GM19351 (cell line): ENCODE measurements around the gene HS6ST3.
"Not testable (repeated sequence)": the region's sequence is repeated elsewhere in the genome, so short reads cannot be mapped to it uniquely, and the experiment has no call there.

Source experiments
- ATAC-seq: cut with Tn5 transposase; IDR thresholded peaks from one replicate; pipeline ENCODE4 v1.9.1; 2021; ENCODE audit warnings: mild to moderate bottlenecking, moderate library complexity; ENCODE audit not compliant: unreplicated experiment

HS6ST3 gene

DNA sequence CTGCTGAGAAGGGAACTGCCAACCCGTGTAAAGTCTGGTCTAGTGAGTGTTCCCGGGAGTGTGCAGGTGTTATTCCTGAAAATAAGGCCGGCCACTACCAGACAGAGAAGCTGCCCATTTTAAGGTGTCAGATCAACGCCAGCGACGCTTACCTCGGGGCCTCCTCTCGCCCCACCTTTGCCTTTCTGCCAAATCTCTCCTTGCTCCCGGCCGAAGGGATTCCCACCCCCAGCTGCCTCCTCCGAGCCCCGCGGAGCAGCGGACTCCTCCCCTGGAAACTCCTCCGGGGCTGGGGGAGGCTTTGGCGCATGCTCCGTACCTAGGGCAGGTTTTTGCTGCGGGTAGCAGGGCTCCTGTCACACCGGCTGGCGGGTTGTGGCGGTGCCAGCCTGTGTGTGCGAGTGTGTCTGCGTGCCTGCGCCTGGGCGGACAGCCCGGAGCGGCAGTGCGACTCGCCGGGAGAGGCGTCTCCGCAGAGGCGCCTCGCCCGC is at the start of gene HS6ST3:
Gene HS6ST3 (plus strand): TSS at position 359 of the 491 bp plus-strand sequence.
- ATAC-seq = peak; percentile 31

DNA sequence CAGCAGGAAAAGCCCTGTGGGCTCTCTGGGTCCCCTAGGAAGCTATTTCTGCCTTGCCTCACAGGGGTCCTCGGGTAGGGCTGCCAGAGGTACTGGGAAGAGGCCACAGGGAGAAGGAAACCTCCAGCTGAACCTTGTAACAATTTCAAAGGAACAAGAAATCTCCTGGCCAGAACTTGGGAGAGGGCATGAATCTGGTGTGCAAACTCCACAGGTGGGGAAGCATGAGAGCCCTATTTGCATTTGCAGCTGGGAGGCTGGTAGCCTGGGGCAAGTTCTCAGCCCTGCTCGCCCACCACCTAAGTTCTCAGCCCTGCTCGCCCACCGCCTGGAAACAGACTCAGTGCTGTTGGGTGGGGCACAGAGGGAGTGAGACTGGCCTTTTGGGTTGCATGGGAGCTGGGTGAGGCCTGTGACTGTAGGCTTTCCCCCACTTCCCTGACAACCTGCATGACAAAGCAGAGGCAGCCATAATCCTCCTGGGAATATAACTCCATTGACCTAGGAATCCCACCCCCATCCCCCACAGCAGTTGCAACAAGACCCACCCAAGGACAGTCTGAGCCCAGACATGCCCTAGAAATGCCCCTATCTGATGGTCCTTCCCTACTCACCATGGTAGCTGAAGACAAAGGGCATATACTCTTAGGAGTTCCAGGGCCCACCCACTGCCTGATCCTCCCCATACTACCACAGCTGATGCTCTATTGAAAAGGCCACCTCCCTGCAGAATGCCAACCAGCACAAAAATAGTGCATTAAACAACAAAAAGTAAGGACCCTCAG is 48.4 kb upstream of the HS6ST3 start:
- no peak for ATAC-seq

DNA sequence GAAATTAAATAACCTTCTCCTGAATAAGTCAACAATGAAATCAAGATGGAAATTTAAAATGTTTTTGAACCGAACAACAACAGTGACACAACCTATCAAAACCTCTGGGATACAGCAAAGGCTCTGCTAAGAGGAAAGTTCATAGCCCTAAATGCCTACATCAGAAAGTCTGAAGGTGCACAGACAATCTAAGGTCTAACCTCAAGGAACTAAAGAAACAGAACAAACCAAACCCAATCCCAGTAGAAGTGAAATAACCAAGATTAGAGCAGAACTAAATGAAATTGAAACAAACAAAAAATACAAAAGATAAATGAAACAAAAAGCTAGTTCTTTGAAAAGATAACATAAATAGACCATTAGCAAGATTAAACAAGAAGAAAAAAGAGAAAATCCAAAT is 45.7 kb upstream of the HS6ST3 start:
- ATAC-seq = no peak

DNA sequence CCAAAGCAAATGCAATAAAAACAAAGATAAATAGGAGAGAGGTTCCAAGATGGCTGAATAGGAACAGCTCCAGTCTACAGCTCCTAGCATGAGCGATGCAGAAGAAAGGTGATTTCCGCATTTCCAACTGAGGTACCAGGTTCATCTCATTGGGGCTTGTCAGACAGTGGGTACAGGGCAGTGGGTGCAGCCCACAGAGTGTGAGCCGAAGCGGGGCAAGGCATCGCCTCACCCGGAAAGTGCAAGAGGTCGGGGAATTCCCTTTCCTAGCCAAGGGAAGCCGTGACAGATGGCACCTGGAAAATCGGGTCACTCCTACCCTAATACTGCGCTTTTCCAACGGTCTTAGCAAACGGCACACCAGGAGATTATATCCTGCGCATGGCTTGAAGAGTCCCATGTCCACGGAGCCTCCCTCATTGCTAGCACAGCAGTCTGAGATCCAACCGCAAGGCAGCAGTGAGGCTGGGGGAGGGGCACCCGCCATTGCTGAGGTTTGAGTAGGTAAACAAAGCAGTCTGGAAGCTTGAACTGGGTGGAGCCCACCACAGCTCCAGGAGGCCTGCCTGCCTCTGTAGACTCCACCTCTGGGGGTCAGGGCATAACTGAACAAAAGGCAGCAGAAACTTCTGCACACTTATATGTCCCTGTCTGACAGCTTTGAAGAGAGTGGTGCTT is 43.3 kb upstream of the HS6ST3 start:
- ATAC-seq = not testable (repeated sequence)

GRCh38 chr13:96050955-96051354 is 39.0 kb upstream of the HS6ST3 start:
- not testable (repeated sequence) for ATAC-seq

DNA sequence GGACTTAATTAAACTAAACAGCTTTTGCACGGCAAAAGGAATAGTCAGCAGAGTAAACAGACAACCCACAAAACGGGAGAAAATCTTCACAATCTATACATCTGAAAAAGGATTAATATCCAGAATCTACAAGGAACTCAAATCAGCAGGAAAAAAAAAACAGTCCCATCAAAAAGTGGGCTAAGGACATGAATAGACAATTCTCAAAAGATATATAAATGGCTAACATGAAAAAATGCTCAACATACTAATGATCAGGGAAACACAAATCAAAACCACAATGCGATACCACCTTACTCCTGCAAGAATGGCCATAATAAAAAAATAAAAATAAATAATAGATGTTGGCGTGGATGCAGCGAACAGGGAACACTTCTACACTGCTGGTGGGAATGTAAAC is 38.4 kb upstream of the HS6ST3 start:
- ATAC-seq = not testable (repeated sequence)

- not testable (repeated sequence) for ATAC-seq
Measured at GRCh38 chr13:96051946-96052345, 38.0 kb upstream of the HS6ST3 start.

DNA sequence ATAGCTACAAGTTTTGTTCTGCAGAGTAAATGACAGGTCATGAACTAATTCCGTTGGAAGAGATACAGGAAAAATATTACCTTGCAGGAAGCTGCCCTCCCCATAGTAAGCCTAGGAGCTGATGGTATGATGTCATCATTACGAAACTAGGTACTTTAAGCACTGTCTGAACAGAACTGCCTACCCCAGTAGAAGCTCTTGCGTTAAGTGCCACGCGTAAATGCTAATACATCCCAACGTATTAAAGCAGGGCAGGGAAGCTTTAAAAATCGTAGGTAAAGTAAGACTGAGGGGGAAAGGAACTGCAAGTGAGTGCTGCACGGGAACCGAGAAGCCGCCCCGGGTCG is 37.3 kb upstream of the HS6ST3 start:
- peak; percentile 65 for ATAC-seq

DNA sequence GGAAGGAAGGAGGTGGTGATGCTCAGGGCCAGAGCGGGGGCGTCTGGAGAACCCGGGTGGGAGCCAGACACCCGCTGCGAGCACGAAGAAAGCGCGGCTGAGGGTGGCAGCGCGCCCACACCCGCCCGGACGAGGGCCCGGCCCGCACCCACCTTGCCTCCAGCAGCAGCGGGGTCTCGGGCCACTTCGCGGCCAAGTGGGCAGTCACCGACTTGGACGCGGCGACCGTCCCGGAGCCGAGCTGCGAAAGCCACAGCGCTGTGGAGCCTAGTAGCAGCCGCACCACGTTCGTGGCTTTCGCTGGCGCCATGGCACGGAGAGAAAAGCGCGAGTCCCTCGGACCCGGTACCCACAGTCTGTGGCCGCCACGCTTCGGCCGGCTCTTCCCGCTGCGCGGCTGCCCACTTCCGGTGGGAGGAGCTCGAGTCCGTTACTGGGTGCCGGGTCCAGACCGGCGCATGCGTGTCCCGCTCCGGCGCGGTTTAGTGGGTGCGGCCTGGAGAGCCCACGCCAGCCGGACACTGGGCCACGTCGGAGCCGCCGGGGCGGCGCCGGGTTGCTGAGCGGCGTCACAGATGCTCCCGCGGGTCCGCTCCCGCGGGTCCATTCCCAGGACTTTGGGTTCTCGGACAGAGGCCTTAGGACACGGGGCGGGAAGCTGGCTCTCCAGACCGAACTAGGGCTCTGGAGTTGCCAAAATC is 36.8 kb upstream of the HS6ST3 start, which contains the start of gene UGGT2:
Gene UGGT2 (minus strand): TSS at position 399 of the 701 bp plus-strand sequence. CDS start 89 bp downstream, at position 310.
- ATAC-seq = peak; percentile 91

DNA sequence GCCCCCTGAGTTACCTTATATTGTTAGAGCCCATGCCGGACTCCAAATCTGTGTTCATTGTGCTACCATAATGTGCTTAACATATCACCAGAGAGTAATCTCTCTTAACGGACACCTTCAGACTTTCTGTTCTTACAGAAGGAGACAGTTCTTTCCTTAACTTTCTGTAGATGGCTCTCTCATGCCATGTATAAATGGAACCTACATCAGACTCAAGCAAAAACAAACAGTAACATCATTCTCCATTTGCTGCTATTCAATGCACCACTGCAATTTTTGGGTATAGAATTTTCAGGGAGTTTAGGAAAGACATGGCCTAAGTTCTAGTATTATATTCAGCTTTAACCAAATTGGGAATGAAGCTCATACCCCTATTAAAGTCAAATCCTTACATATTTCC is 24.1 kb upstream of the HS6ST3 start:
- no peak for ATAC-seq

DNA sequence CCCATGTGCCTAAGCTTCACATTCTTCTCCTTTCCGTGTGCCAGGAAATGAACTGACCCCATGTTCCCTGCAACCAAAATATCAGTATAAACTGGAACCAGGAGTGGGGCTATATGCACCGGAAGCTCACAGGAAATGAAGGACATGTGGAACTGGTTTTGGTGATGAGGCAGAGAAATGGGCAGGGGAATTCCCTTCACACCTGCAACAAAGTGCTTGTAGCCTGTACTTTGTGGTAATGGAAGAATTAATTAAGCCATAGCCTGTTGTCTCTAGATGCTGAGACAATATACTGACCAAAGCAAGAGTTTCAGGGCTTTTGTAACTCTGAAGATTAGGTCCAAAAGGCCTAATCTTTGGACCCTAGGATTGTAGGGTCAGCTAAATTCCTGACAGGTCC is 21.2 kb upstream of the HS6ST3 start:
- no peak for ATAC-seq

- no peak for ATAC-seq
Measured at GRCh38 chr13:96071504-96071903, 18.4 kb upstream of the HS6ST3 start.

- no peak for ATAC-seq
Measured at GRCh38 chr13:96072392-96072791, 17.5 kb upstream of the HS6ST3 start.

- ATAC-seq = peak; percentile 71
Measured at GRCh38 chr13:96075953-96076543, 13.9 kb upstream of the HS6ST3 start.

DNA sequence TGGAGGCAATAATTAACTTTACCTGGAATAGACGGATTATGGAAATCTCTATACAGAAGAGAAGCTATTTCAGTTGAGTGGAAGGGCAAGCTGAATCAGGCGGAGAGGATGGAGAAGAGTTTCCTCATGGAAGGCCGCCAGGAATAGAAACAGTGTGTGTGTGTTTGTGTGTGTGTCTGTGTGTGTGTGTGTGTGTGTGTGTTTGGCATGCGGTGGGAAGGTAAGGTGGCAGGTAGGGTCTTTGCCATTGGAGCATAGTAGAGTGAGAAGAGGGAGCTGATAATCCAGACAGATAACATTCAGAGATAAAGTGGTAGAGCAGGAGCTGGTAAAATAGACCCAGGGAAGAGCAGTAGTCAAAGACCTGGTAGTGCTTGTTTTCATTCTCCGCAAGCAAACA is 9.2 kb upstream of the HS6ST3 start:
- no peak for ATAC-seq

DNA sequence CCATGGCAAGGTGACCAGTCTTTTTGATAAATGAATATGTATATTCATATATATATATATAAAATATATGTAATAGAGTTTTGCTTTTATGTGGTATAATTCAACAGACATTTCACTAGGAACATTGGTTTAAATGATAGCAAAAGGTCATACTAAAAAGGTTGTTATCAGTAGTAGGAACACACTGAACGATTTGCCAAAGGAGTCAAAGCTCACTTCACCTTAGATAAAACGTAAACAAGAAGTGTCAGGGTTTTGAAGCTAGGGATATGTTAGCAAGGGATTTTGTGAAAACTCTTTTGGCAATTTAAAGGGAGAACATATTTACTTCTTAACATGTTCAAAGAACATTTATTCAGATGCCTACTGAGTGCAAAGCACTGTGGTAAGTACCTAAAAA is 8.0 kb upstream of the HS6ST3 start:
- no peak for ATAC-seq

GRCh38 chr13:96082640-96083039 is 7.3 kb upstream of the HS6ST3 start:
- no peak for ATAC-seq

- no peak for ATAC-seq
Measured at GRCh38 chr13:96086736-96087135, 3.2 kb upstream of the HS6ST3 start.

- ATAC-seq = no peak
Measured at GRCh38 chr13:96089139-96089538, 768 bp upstream of the HS6ST3 start.

- peak; percentile 43 for ATAC-seq
Measured at GRCh38 chr13:96090240-96091101, 564 bp downstream of the HS6ST3 start.
